SH-SY5Y (cell line): ENCODE data around the gene HS3ST5.

ENCODE experiments used
- GATA2 ChIP-seq: IDR thresholded peaks from 2 replicates; pipeline ENCODE4 v1.6.1; 2011; ENCODE audit warnings: mild to moderate bottlenecking, low read depth, low read length
- GATA3 ChIP-seq: IDR thresholded peaks from 2 replicates; pipeline ENCODE4 v1.6.1; 2011; ENCODE audit warnings: low read depth, mild to moderate bottlenecking, low read length, moderate library complexity

GRCh38 chr6:114125576-114125975 is 217.2 kb downstream of the HS3ST5 start:
- no peak for TF ChIP-seq GATA2
- TF ChIP-seq GATA3: no peak
